Esophagus muscularis mucosa (tissue), 4 donors: ENCODE data around the gene PSMC3. TPM values are rescaled to one million over a fixed set of nuclear protein-coding genes. Genes with fewer than 3 reads are reported as not detected.

Experiments used
- DNase-seq: peaks from one replicate; pipeline ENCODE4 v3.0.0-alpha.2; 2017; ENCODE audit errors: extremely low spot score
- H3K27ac ChIP-seq, 4 donors: fragments of 200-600 bp; sonication (generic); replicated peaks in 1 of 4; 1 replicate in 3 of 4; 2 replicates in 1 of 4; pipeline ENCODE4 v1.5.1; 2016 to 2019; ENCODE audit warnings: mild to moderate bottlenecking in 1 of 4
- H3K27me3 ChIP-seq, 4 donors: fragments of 200-600 bp; sonication (generic); one replicate each; pipeline versions ENCODE4 v1.5.1 to v1.6.0; 2016 to 2019
- H3K36me3 ChIP-seq, 4 donors: fragments of 200-600 bp; sonication (generic); one replicate each; pipeline ENCODE4 v1.5.1; 2016 to 2019
- H3K4me1 ChIP-seq, 4 donors: fragments of 200-600 bp; sonication (generic); one replicate each; pipeline ENCODE4 v1.5.1; 2016 to 2019
- H3K4me3 ChIP-seq, 4 donors: fragments of 200-600 bp; sonication (generic); 1 replicate in 2 of 4; 2 replicates in 2 of 4; pipeline ENCODE4 v1.5.1; 2016 to 2019; ENCODE audit warnings: mild to moderate bottlenecking in 4 of 4, moderate library complexity in 1 of 4
- H3K9me3 ChIP-seq, 4 donors: fragments of 200-600 bp; sonication (generic); 1 replicate in 3 of 4; 2 replicates in 1 of 4; pipeline ENCODE4 v1.5.1; 2016 to 2019
- EP300 ChIP-seq: sonication (generic); formaldehyde crosslinking; IDR thresholded peaks from one replicate; pipeline ENCODE4 v1.6.1; 2017; ENCODE audit warnings: antibody characterized with exemption
- POLR2A ChIP-seq: fragments of 450-650 bp; IDR thresholded peaks from one replicate; pipeline ENCODE4 v1.6.1; 2017; ENCODE audit warnings: antibody characterized with exemption, moderate library complexity, mild to moderate bottlenecking, low read depth
- POLR2AphosphoS5 ChIP-seq, 2 donors: sonication (generic); formaldehyde crosslinking; IDR thresholded peaks; one replicate each; pipeline ENCODE4 v1.6.1; 2017; ENCODE audit warnings: antibody characterized with exemption in 2 of 2
- WGBS: methylation state at CpG from one replicate; pipeline ENCODE4 v1.1.5; 2018; 5-methylcytosine and 5-hydroxymethylcytosine counted together
- intact Hi-C: fragments of 100-400 bp; cut with DNase I; formaldehyde crosslinking; loops from one replicate; pipeline ENCODE4 v1.15.1; 2023
- total RNA-seq, 4 donors: library from RNA; depleted of rRNA; stranded (reverse); fragments of >200 nt; gene quantifications; one replicate each; pipeline versions ENCODE4 v1.1.0 to v1.2.1, GENCODE V29; 2016
- TF ChIP-seq, protein P1 (sequence below), 3 experiments: fragments of 200-600 bp in 2 of 3; fragments of 450-650 bp in 1 of 3; sonication (generic) in 2 of 3; IDR thresholded peaks; one replicate each; pipeline ENCODE4 v1.5.1; 2017 to 2019; ENCODE audit warnings: antibody characterized with exemption in 3 of 3, mild to moderate bottlenecking in 2 of 3, moderate library complexity in 1 of 3

The PSMC3 gene
- total RNA-seq, 4 donors from 2014 or later: 163 to 197 (median 182) TPM

- WGBS: 78% methylated on average over 14 of the region's 14 CpGs
- no peaks in the 10 kb centered on the region for H3K27me3 ChIP-seq
- TF ChIP-seq, protein P1, sequence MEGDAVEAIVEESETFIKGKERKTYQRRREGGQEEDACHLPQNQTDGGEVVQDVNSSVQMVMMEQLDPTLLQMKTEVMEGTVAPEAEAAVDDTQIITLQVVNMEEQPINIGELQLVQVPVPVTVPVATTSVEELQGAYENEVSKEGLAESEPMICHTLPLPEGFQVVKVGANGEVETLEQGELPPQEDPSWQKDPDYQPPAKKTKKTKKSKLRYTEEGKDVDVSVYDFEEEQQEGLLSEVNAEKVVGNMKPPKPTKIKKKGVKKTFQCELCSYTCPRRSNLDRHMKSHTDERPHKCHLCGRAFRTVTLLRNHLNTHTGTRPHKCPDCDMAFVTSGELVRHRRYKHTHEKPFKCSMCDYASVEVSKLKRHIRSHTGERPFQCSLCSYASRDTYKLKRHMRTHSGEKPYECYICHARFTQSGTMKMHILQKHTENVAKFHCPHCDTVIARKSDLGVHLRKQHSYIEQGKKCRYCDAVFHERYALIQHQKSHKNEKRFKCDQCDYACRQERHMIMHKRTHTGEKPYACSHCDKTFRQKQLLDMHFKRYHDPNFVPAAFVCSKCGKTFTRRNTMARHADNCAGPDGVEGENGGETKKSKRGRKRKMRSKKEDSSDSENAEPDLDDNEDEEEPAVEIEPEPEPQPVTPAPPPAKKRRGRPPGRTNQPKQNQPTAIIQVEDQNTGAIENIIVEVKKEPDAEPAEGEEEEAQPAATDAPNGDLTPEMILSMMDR (IDR thresholded peaks at IDR 0.05): no peak
- TF ChIP-seq EP300: no peak
- TF ChIP-seq POLR2AphosphoS5 (IDR thresholded peaks at IDR 0.05): no peak
- no peak for TF ChIP-seq POLR2A
- peaks cover 6 to 27% (median 16%) of the 10 kb centered on the region in 4 donors for H3K4me1 ChIP-seq
- DNase-seq: no peak
- no peak overlapping the region for H3K4me3 ChIP-seq
- intact Hi-C loops: no loop called here
- H3K36me3 ChIP-seq: no peaks in the 10 kb centered on the region
- peak overlapping the region in 3 of 4 donors; percentile 75 to 81 (median 81) for H3K27ac ChIP-seq
- no peaks in the 10 kb centered on the region for H3K9me3 ChIP-seq
Observed at GRCh38 chr11:47392546-47393162, 33.6 kb downstream of the PSMC3 start.

- no peaks in the 10 kb centered on the region for H3K27me3 ChIP-seq
- TF ChIP-seq POLR2AphosphoS5 (IDR thresholded peaks at IDR 0.05) (no peak), EP300 (no peak), POLR2A (no peak)
- TF ChIP-seq, protein P1 (IDR thresholded peaks at IDR 0.05): no peak
- WGBS: 90% methylated on average over 16 of the region's 16 CpGs
- H3K4me3 ChIP-seq: no peak overlapping the region
- H3K36me3 ChIP-seq: no peaks in the 10 kb centered on the region
- no peak for DNase-seq
- no peaks in the 10 kb centered on the region for H3K9me3 ChIP-seq
- peak overlapping the region in 3 of 4 donors; percentile 32 to 81 (median 34) for H3K27ac ChIP-seq
- peaks cover 6 to 27% (median 16%) of the 10 kb centered on the region in 4 donors for H3K4me1 ChIP-seq
- intact Hi-C loops: no loop called here
Observed at GRCh38 chr11:47391711-47392432, 34.4 kb downstream of the PSMC3 start.

DNA sequence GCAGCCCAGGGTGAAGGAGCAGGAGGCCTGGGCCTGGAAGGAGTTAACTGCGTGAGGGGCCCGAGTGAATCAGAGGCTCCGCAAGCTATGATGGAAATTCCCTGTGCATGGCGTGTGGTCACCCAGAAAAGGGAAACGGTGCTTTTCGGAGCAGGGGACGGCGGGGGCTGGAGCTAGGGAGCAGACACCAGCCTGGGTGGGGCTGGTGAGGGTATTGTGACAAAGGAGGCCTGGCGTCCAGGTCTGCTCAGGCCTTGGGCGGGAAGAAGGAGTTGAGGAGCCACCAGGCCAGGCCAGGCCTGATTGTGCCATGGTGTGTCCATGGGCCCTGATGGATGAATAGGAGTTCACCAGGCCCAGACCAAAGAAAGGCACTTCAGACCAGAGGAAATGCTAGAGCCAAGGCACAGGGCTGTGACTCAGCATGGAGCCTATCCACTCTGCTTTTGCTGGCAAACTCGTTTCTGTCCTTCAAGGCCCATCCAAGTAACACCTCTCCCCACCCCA is 35.1 kb downstream of the PSMC3 start:
- H3K4me3 ChIP-seq: no peak overlapping the region
- H3K36me3 ChIP-seq: no peaks in the 10 kb centered on the region
- H3K4me1 ChIP-seq: peaks cover 6 to 27% (median 16%) of the 10 kb centered on the region in 4 donors
- H3K27ac ChIP-seq: peak overlapping the region in 3 of 4 donors; percentile 35 to 81 (median 36)
- DNase-seq: no peak
- no peaks in the 10 kb centered on the region for H3K9me3 ChIP-seq
- TF ChIP-seq, protein P1 (IDR thresholded peaks at IDR 0.05): no peak
- TF ChIP-seq EP300 (no peak), POLR2A (no peak), POLR2AphosphoS5 (IDR thresholded peaks at IDR 0.05) (no peak)
- H3K27me3 ChIP-seq: no peaks in the 10 kb centered on the region
- intact Hi-C loops: no loop called here
- 73% methylated on average over 10 of the region's 11 CpGs for WGBS

- 92% methylated on average over 6 of the region's 6 CpGs for WGBS
- H3K27ac ChIP-seq: peak overlapping the region in 2 of 4 donors; percentile 35 to 36
- H3K9me3 ChIP-seq: no peaks in the 10 kb centered on the region
- no peaks in the 10 kb centered on the region for H3K36me3 ChIP-seq
- peaks cover 6 to 23% (median 14%) of the 10 kb centered on the region in 4 donors for H3K4me1 ChIP-seq
- H3K4me3 ChIP-seq: no peak overlapping the region
- DNase-seq: no peak
- no peaks in the 10 kb centered on the region for H3K27me3 ChIP-seq
- TF ChIP-seq POLR2A: no peak
- TF ChIP-seq, protein P1 (IDR thresholded peaks at IDR 0.05): no peak
- no peak for TF ChIP-seq POLR2AphosphoS5 (IDR thresholded peaks at IDR 0.05)
- TF ChIP-seq EP300: no peak
- intact Hi-C loops: no loop called here
Observed at GRCh38 chr11:47390422-47390760, 35.8 kb downstream of the PSMC3 start.
